DND-41 (cell line): Measurements from ENCODE around the gene EHD3.

ENCODE experiments used
- ATAC-seq: fragments of 200-7000 bp; cut with Tn5 transposase; 3 replicates; pipeline ENCODE4 v1.9.1; 2021; ENCODE audit warnings: low read depth; ENCODE audit not compliant: insufficient read depth
- DNase-seq: peaks from one replicate; pipeline ENCODE4 v3.0.0-alpha.2; 2020
- H2AFZ ChIP-seq: 2 replicates; pipeline ENCODE4 v1.6.0; 2012; ENCODE audit warnings: low read depth, low read length
- H3K27ac ChIP-seq: 2 replicates; pipeline ENCODE4 v1.5.1; 2012; ENCODE audit warnings: low read length, inconsistent platforms
- H3K27me3 ChIP-seq: fragments of 200-600 bp; sonication (generic); 2 replicates; pipeline ENCODE4 v1.6.0; 2012; ENCODE audit warnings: low read length, mild to moderate bottlenecking, inconsistent platforms; ENCODE audit not compliant: insufficient read depth, poor library complexity
- H3K36me3 ChIP-seq: 2 replicates; pipeline ENCODE4 v1.5.1; 2012; ENCODE audit warnings: low read length, inconsistent platforms; ENCODE audit not compliant: insufficient read depth
- H3K4me1 ChIP-seq: 2 replicates; pipeline ENCODE4 v1.5.1; 2012; ENCODE audit warnings: mild to moderate bottlenecking, low read length; ENCODE audit not compliant: insufficient read depth
- H3K4me2 ChIP-seq: 2 replicates; pipeline ENCODE4 v1.6.0; 2012; ENCODE audit warnings: mild to moderate bottlenecking, moderate library complexity, low read length, inconsistent platforms; ENCODE audit not compliant: insufficient read depth
- H3K4me3 ChIP-seq, 2 experiments: fragments of 200-600 bp in 1 of 2; shearing (Covaris generic) in 1 of 2; 2 replicates each; pipeline ENCODE4 v1.5.1; 2012 to 2016; ENCODE audit warnings: inconsistent platforms in 2 of 2, low read length in 2 of 2, mild to moderate bottlenecking in 2 of 2, low read depth in 1 of 2, moderate library complexity in 1 of 2
- H3K79me2 ChIP-seq: 2 replicates; pipeline ENCODE4 v1.6.0; 2012; ENCODE audit warnings: low read length, inconsistent platforms; ENCODE audit not compliant: insufficient read depth
- H3K9ac ChIP-seq: 2 replicates; pipeline ENCODE4 v1.6.0; 2012; ENCODE audit warnings: low read depth, mild to moderate bottlenecking, inconsistent platforms, low read length, moderate library complexity
- H3K9me3 ChIP-seq: 2 replicates; pipeline ENCODE4 v1.5.1; 2012; ENCODE audit warnings: low read length, moderate library complexity, mild to moderate bottlenecking, inconsistent platforms; ENCODE audit not compliant: insufficient read depth, severe bottlenecking
- H4K20me1 ChIP-seq: 2 replicates; pipeline ENCODE4 v1.6.0; 2012; ENCODE audit warnings: low read length; ENCODE audit not compliant: insufficient read depth
- EZH2 ChIP-seq: IDR thresholded peaks from 3 replicates; pipeline ENCODE4 v1.6.1; 2012; ENCODE audit warnings: borderline replicate concordance, low read depth, mild to moderate bottlenecking, moderate library complexity, low read length, inconsistent platforms; ENCODE audit not compliant: severe bottlenecking
- TF ChIP-seq, protein P1 (sequence below): IDR thresholded peaks from 2 replicates; pipeline ENCODE4 v1.5.1; 2012; ENCODE audit warnings: borderline replicate concordance, low read length, moderate library complexity, mild to moderate bottlenecking; ENCODE audit not compliant: poor library complexity, severe bottlenecking; ENCODE audit errors: extremely low read depth

Gene EHD3

DNA sequence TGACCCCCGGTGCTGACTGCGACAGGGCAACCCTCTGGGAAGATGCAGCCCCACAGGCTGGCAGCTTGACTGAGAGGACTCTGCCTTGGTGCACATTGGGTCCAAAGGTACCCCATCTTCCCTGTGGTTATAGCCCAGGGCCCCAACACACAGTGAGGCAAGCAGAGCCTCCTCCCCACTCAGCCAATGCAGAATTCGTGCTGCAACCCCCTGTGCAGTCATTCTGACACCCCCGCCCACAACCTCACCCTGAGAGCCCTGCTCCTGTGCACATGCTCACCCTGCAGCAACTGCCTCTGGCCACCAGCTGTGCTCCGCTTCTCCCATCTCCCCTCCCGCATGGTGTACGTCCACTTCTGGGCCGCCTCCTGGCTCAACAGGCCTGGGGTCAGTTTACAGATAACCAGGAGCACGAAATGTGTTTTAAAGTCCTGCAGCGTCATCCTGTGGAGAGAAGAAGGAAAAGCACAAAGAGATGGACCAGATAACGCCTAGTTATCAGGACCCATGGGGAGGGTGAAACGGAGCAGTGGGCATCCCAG, 41.0 kb upstream of the EHD3 start:
- no peaks in the 10 kb centered on the region for H3K79me2 ChIP-seq
- no peaks in the 10 kb centered on the region for H4K20me1 ChIP-seq
- no peak overlapping the region for H3K4me2 ChIP-seq
- ATAC-seq (no peak), DNase-seq (no peak)
- TF ChIP-seq EZH2: no peak
- TF ChIP-seq, protein P1, sequence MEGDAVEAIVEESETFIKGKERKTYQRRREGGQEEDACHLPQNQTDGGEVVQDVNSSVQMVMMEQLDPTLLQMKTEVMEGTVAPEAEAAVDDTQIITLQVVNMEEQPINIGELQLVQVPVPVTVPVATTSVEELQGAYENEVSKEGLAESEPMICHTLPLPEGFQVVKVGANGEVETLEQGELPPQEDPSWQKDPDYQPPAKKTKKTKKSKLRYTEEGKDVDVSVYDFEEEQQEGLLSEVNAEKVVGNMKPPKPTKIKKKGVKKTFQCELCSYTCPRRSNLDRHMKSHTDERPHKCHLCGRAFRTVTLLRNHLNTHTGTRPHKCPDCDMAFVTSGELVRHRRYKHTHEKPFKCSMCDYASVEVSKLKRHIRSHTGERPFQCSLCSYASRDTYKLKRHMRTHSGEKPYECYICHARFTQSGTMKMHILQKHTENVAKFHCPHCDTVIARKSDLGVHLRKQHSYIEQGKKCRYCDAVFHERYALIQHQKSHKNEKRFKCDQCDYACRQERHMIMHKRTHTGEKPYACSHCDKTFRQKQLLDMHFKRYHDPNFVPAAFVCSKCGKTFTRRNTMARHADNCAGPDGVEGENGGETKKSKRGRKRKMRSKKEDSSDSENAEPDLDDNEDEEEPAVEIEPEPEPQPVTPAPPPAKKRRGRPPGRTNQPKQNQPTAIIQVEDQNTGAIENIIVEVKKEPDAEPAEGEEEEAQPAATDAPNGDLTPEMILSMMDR: no peak
- no peak overlapping the region for H2AFZ ChIP-seq
- H3K4me3 ChIP-seq: no peak overlapping the region
- no peak overlapping the region for H3K9ac ChIP-seq
- H3K36me3 ChIP-seq: no peaks in the 10 kb centered on the region
- H3K27ac ChIP-seq: no peak overlapping the region
- H3K9me3 ChIP-seq: no peaks in the 10 kb centered on the region
- no peaks in the 10 kb centered on the region for H3K4me1 ChIP-seq
- no peaks in the 10 kb centered on the region for H3K27me3 ChIP-seq

DNA sequence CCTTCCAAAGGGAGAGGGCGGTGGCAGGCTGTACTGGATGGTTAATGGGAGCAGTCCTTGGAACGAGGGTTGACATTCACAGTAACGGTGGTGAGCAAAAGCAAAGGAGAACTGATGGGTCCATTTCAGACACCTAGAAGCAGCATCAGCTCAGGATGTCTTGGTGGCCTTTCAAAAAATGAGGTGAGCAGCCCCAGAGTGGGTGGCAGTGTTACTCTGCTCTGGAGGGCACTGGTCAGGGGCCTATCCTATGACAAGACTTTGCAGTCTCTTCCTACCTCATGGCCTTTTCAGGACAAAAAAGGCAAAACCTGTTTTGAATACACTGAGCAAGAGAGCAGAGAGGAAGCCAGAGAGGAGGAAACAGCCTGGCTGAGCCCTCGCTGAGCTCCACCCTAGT, 40.1 kb upstream of the EHD3 start:
- no peak for DNase-seq
- TF ChIP-seq, protein P1: no peak
- TF ChIP-seq EZH2: no peak
- no peak overlapping the region for H3K9ac ChIP-seq
- H4K20me1 ChIP-seq: no peaks in the 10 kb centered on the region
- no peaks in the 10 kb centered on the region for H3K36me3 ChIP-seq
- H3K27ac ChIP-seq: no peak overlapping the region
- H3K79me2 ChIP-seq: no peaks in the 10 kb centered on the region
- H3K27me3 ChIP-seq: no peaks in the 10 kb centered on the region
- H3K9me3 ChIP-seq: no peaks in the 10 kb centered on the region
- no peak overlapping the region for H2AFZ ChIP-seq
- no peaks in the 10 kb centered on the region for H3K4me1 ChIP-seq
- ATAC-seq: no peak
- H3K4me3 ChIP-seq: no peak overlapping the region
- no peak overlapping the region for H3K4me2 ChIP-seq

DNA sequence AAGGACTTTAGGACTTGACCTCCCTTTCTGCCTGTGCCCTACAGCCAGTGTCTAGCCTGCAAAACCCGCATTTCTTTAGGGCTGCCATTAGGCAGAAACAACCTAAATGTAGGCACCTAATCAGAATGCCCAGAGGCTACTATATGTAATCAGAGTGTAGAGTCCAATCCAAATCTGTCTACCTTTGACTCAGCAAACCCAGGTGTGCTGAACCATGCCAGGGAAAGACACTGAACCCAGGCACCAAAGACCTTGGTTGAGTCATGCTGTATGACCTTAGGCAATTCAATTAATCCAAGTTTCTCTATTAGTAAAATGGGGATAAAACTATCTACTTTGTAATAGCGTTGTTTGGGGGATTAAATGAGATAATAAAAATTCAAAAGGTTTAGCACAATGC, 37.3 kb upstream of the EHD3 start:
- Histone ChIP-seq H3K4me2 (no peak overlapping the region), H3K27me3 (no peaks in the 10 kb centered on the region)
- ATAC-seq: no peak

More for the DNA sequence above, 37.3 kb upstream of the EHD3 start:
- Histone ChIP-seq H3K9ac (no peak overlapping the region), H3K27ac (no peak overlapping the region), H3K4me3 (no peak overlapping the region), H3K36me3 (peaks cover 3% of the 10 kb centered on the region; the same call in 1 of the 2 replicates), H3K9me3 (no peaks in the 10 kb centered on the region), H2AFZ (no peak overlapping the region), H3K4me1 (no peaks in the 10 kb centered on the region), H4K20me1 (no peaks in the 10 kb centered on the region), H3K79me2 (no peaks in the 10 kb centered on the region)
- TF ChIP-seq, protein P1: no peak
- no peak for TF ChIP-seq EZH2
- DNase-seq: no peak
